NAMALWA (cell line): ENCODE data around the gene FSTL4.

ENCODE experiments used
- DNase-seq: peaks from one replicate; pipeline ENCODE4 v3.0.0-alpha.2; 2015; ENCODE audit warnings: low spot score

FSTL4 gene

GRCh38 chr5:133240425-133241091, 371.8 kb downstream of the FSTL4 start:
- no peak for DNase-seq

GRCh38 chr5:133238426-133239205, 373.7 kb downstream of the FSTL4 start:
- DNase-seq, result no peak

GRCh38 chr5:133236976-133237375, 375.4 kb downstream of the FSTL4 start:
- no peak for DNase-seq

- DNase-seq, result no peak
Measured at GRCh38 chr5:133236541-133236951, 375.8 kb downstream of the FSTL4 start.

GRCh38 chr5:133235696-133236426, 376.5 kb downstream of the FSTL4 start:
- DNase-seq, result no peak

- DNase-seq, result no peak
Measured at GRCh38 chr5:133234911-133235310, 377.4 kb downstream of the FSTL4 start.

- DNase-seq, result no peak
Measured at GRCh38 chr5:133234273-133234672, 378.1 kb downstream of the FSTL4 start.

GRCh38 chr5:133233616-133234015, 378.7 kb downstream of the FSTL4 start:
- no peak for DNase-seq

- no peak for DNase-seq
Measured at GRCh38 chr5:133232911-133233310, 379.4 kb downstream of the FSTL4 start.

- no peak for DNase-seq
Measured at GRCh38 chr5:133232435-133232834, 379.9 kb downstream of the FSTL4 start.

GRCh38 chr5:133232011-133232410, 380.3 kb downstream of the FSTL4 start:
- no peak for DNase-seq

GRCh38 chr5:133230823-133231578, 381.3 kb downstream of the FSTL4 start:
- no peak for DNase-seq

- no peak for DNase-seq
Measured at GRCh38 chr5:133229931-133230664, 382.2 kb downstream of the FSTL4 start.

GRCh38 chr5:133228316-133228715, 384.0 kb downstream of the FSTL4 start:
- DNase-seq, result no peak

GRCh38 chr5:133227897-133228296, 384.4 kb downstream of the FSTL4 start:
- no peak for DNase-seq

GRCh38 chr5:133227082-133227481, 385.3 kb downstream of the FSTL4 start:
- DNase-seq, result no peak

GRCh38 chr5:133226186-133226585, 386.2 kb downstream of the FSTL4 start:
- no peak for DNase-seq

- DNase-seq, result no peak
Measured at GRCh38 chr5:133225671-133226152, 386.6 kb downstream of the FSTL4 start.

GRCh38 chr5:133222979-133223378, 389.4 kb downstream of the FSTL4 start:
- no peak for DNase-seq

GRCh38 chr5:133222521-133222920, 389.8 kb downstream of the FSTL4 start:
- DNase-seq, result no peak

- no peak for DNase-seq
Measured at GRCh38 chr5:133222040-133222439, 390.3 kb downstream of the FSTL4 start.
